ENCODE data around the gene CPNE9. TPM values are rescaled to one million over a fixed set of nuclear protein-coding genes. Genes with fewer than 3 reads are reported as not detected.

CPNE9 gene
- total and polyA plus RNA-seq, 2 of the 13 experiments (the other 11 are each of a cell fraction or from before 2014, with no cell fraction given): 0.20 TPM; not detected in 1

DNA sequence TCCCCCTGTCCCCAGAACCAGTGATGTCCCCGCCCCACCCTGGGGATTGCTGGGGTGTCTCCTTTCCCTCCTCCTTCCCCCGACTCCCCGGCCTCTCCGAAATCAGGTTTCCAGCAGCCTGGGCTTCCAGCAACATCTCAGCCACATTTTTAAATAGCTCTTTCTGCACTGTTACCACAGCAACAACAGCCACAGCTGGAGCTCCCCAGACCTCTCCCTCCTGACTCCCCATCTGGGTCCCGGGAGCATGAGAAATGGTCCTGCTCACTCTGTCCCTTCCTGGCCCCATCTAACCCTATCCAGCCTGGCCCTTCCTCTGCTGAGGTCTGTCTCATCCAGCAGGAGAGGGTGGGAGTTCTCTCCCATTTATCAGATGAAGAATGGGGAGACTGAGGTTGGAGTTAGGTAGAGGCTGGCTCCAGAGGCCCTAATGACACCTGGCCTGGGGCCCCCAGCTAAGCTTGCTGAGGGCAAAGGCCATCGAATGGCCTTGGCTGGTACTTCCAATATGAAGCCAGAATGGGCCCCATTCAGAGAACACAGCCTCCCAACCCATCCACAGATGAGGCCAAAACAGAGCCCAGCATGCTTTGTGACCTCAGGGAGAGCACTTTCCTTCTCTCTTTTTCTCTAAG, 64.6 kb downstream of the CPNE9 start (continued):
- TF ChIP-seq, protein P1, sequence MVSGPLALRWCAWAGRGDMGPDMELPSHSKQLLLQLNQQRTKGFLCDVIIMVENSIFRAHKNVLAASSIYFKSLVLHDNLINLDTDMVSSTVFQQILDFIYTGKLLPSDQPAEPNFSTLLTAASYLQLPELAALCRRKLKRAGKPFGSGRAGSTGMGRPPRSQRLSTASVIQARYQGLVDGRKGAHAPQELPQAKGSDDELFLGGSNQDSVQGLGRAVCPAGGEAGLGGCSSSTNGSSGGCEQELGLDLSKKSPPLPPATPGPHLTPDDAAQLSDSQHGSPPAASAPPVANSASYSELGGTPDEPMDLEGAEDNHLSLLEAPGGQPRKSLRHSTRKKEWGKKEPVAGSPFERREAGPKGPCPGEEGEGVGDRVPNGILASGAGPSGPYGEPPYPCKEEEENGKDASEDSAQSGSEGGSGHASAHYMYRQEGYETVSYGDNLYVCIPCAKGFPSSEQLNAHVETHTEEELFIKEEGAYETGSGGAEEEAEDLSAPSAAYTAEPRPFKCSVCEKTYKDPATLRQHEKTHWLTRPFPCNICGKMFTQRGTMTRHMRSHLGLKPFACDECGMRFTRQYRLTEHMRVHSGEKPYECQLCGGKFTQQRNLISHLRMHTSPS (CRISPR knock-in tag; IDR thresholded peaks at IDR 0.05; ENCODE audit: low read depth): no peak
- 0 out of 2 replicates have a peak, but pooled peaks have one; percentile 46 for TF ChIP-seq ZNF772 (CRISPR knock-in tag; IDR thresholded peaks at IDR 0.05)
- TF ChIP-seq HOXD1 (CRISPR knock-in tag; IDR thresholded peaks at IDR 0.05): no peak
- TF ChIP-seq RBM22 (optimal IDR thresholded peaks at IDR 0.05; ENCODE audit: low read length): no peak
- no peak for TF ChIP-seq NR1H2 (CRISPR knock-in tag; IDR thresholded peaks at IDR 0.05; ENCODE audit: borderline replicate concordance, low read depth)
- TF ChIP-seq, protein P2, sequence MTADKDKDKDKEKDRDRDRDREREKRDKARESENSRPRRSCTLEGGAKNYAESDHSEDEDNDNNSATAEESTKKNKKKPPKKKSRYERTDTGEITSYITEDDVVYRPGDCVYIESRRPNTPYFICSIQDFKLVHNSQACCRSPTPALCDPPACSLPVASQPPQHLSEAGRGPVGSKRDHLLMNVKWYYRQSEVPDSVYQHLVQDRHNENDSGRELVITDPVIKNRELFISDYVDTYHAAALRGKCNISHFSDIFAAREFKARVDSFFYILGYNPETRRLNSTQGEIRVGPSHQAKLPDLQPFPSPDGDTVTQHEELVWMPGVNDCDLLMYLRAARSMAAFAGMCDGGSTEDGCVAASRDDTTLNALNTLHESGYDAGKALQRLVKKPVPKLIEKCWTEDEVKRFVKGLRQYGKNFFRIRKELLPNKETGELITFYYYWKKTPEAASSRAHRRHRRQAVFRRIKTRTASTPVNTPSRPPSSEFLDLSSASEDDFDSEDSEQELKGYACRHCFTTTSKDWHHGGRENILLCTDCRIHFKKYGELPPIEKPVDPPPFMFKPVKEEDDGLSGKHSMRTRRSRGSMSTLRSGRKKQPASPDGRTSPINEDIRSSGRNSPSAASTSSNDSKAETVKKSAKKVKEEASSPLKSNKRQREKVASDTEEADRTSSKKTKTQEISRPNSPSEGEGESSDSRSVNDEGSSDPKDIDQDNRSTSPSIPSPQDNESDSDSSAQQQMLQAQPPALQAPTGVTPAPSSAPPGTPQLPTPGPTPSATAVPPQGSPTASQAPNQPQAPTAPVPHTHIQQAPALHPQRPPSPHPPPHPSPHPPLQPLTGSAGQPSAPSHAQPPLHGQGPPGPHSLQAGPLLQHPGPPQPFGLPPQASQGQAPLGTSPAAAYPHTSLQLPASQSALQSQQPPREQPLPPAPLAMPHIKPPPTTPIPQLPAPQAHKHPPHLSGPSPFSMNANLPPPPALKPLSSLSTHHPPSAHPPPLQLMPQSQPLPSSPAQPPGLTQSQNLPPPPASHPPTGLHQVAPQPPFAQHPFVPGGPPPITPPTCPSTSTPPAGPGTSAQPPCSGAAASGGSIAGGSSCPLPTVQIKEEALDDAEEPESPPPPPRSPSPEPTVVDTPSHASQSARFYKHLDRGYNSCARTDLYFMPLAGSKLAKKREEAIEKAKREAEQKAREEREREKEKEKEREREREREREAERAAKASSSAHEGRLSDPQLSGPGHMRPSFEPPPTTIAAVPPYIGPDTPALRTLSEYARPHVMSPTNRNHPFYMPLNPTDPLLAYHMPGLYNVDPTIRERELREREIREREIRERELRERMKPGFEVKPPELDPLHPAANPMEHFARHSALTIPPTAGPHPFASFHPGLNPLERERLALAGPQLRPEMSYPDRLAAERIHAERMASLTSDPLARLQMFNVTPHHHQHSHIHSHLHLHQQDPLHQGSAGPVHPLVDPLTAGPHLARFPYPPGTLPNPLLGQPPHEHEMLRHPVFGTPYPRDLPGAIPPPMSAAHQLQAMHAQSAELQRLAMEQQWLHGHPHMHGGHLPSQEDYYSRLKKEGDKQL (CRISPR knock-in tag; IDR thresholded peaks at IDR 0.05; ENCODE audit: low read depth): no peak
- TF ChIP-seq, protein P3, sequence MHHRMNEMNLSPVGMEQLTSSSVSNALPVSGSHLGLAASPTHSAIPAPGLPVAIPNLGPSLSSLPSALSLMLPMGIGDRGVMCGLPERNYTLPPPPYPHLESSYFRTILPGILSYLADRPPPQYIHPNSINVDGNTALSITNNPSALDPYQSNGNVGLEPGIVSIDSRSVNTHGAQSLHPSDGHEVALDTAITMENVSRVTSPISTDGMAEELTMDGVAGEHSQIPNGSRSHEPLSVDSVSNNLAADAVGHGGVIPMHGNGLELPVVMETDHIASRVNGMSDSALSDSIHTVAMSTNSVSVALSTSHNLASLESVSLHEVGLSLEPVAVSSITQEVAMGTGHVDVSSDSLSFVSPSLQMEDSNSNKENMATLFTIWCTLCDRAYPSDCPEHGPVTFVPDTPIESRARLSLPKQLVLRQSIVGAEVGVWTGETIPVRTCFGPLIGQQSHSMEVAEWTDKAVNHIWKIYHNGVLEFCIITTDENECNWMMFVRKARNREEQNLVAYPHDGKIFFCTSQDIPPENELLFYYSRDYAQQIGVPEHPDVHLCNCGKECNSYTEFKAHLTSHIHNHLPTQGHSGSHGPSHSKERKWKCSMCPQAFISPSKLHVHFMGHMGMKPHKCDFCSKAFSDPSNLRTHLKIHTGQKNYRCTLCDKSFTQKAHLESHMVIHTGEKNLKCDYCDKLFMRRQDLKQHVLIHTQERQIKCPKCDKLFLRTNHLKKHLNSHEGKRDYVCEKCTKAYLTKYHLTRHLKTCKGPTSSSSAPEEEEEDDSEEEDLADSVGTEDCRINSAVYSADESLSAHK (CRISPR knock-in tag; IDR thresholded peaks at IDR 0.05; ENCODE audit: borderline replicate concordance): no peak
- TF ChIP-seq, protein P4, sequence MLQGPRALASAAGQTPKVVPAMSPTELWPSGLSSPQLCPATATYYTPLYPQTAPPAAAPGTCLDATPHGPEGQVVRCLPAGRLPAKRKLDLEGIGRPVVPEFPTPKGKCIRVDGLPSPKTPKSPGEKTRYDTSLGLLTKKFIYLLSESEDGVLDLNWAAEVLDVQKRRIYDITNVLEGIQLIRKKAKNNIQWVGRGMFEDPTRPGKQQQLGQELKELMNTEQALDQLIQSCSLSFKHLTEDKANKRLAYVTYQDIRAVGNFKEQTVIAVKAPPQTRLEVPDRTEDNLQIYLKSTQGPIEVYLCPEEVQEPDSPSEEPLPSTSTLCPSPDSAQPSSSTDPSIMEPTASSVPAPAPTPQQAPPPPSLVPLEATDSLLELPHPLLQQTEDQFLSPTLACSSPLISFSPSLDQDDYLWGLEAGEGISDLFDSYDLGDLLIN (CRISPR knock-in tag; IDR thresholded peaks at IDR 0.05; ENCODE audit: borderline replicate concordance): no peak
- TF ChIP-seq TCF7 (IDR thresholded peaks at IDR 0.05; ENCODE audit: low read depth): no peak
- TF ChIP-seq, protein P5, sequence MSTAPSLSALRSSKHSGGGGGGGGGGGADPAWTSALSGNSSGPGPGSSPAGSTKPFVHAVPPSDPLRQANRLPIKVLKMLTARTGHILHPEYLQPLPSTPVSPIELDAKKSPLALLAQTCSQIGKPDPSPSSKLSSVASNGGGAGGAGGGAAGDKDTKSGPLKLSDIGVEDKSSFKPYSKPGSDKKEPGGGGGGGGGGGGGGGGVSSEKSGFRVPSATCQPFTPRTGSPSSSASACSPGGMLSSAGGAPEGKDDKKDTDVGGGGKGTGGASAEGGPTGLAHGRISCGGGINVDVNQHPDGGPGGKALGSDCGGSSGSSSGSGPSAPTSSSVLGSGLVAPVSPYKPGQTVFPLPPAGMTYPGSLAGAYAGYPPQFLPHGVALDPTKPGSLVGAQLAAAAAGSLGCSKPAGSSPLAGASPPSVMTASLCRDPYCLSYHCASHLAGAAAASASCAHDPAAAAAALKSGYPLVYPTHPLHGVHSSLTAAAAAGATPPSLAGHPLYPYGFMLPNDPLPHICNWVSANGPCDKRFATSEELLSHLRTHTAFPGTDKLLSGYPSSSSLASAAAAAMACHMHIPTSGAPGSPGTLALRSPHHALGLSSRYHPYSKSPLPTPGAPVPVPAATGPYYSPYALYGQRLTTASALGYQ (CRISPR knock-in tag; IDR thresholded peaks at IDR 0.05): no peak
- TF ChIP-seq NCOA2 (CRISPR knock-in tag; IDR thresholded peaks at IDR 0.05): peak; percentile 22; the same call in 1 of the 2 replicates
- peak; percentile 67; the same call in 1 of the 2 replicates for TF ChIP-seq ZNF644 (CRISPR knock-in tag; IDR thresholded peaks at IDR 0.05; ENCODE audit: low read depth)
- TF ChIP-seq DNMT1 (CRISPR knock-in tag; IDR thresholded peaks at IDR 0.05): no peak
- no peak for TF ChIP-seq IKZF4 (CRISPR knock-in tag; IDR thresholded peaks at IDR 0.05; ENCODE audit: borderline replicate concordance, low read depth, not compliant biosample characterization)
- TF ChIP-seq, protein P6, sequence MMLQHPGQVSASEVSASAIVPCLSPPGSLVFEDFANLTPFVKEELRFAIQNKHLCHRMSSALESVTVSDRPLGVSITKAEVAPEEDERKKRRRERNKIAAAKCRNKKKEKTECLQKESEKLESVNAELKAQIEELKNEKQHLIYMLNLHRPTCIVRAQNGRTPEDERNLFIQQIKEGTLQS (CRISPR knock-in tag; IDR thresholded peaks at IDR 0.05): no peak

All from HepG2 (cell line).